OCI-LY3 (cell line): ENCODE data around the gene CTF1.

Source experiments
- CTCF ChIP-seq: fragments of 200-600, 300-600 bp; sonication (generic); IDR thresholded peaks from 2 replicates; pipeline ENCODE4 v1.5.1; 2014; ENCODE audit warnings: antibody characterized with exemption, low read length, low read depth
- EZH2phosphoT487 ChIP-seq: fragments of 200-600 bp; shearing (Covaris generic); IDR thresholded peaks from 2 replicates; pipeline ENCODE4 v1.6.1; 2018; ENCODE audit warnings: antibody characterized with exemption, mixed run types, low read depth

- no peak for TF ChIP-seq CTCF
- no peak for TF ChIP-seq EZH2phosphoT487
Measured at GRCh38 chr16:30886145-30886544, 10.3 kb upstream of the CTF1 start.
